ENCODE results near the gene RFTN1.

RFTN1 gene

GRCh38 chr3:16297997-16298885, 215.3 kb downstream of the RFTN1 start:
- no peak for DNase-seq

- DNase-seq: no peak
Observed at GRCh38 chr3:16295298-16295890, 218.1 kb downstream of the RFTN1 start.

- DNase-seq: no peak
Observed at GRCh38 chr3:16294844-16295243, 218.7 kb downstream of the RFTN1 start.

- no peak for DNase-seq
Observed at GRCh38 chr3:16290827-16291196, 222.7 kb downstream of the RFTN1 start.

GRCh38 chr3:16290007-16290826, 223.3 kb downstream of the RFTN1 start:
- DNase-seq: peak; percentile 58

GRCh38 chr3:16289144-16289889, 224.2 kb downstream of the RFTN1 start:
- no peak for DNase-seq

GRCh38 chr3:16288664-16289063, 224.8 kb downstream of the RFTN1 start:
- DNase-seq: no peak

- no peak for DNase-seq
Observed at GRCh38 chr3:16286751-16287543, 226.6 kb downstream of the RFTN1 start.

- peak; percentile 68 for DNase-seq
Observed at GRCh38 chr3:16286161-16286560, 227.3 kb downstream of the RFTN1 start.

- DNase-seq: no peak
Observed at GRCh38 chr3:16284633-16285032, 228.9 kb downstream of the RFTN1 start.

GRCh38 chr3:16280671-16281070, 232.8 kb downstream of the RFTN1 start:
- DNase-seq: no peak

GRCh38 chr3:16279010-16279801, 234.3 kb downstream of the RFTN1 start:
- DNase-seq: no peak

- no peak for DNase-seq
Observed at GRCh38 chr3:16277471-16277870, 236.0 kb downstream of the RFTN1 start.

- DNase-seq: no peak
Observed at GRCh38 chr3:16273867-16274266, 239.6 kb downstream of the RFTN1 start.

GRCh38 chr3:16272588-16272987, 240.9 kb downstream of the RFTN1 start:
- DNase-seq: no peak

- no peak for DNase-seq
Observed at GRCh38 chr3:16270855-16271254, 242.6 kb downstream of the RFTN1 start.

- DNase-seq: no peak
Observed at GRCh38 chr3:16266714-16267113, 246.8 kb downstream of the RFTN1 start.

Measured in effector CD4-positive, alpha-beta T cell (primary cell).